ENCODE data around the gene RIC8B.

The RIC8B gene

GRCh38 chr12:106883426-106883825, 108.9 kb downstream of the RIC8B start:
- no peak for TF ChIP-seq POLR2A (IDR thresholded peaks at IDR 0.05; ENCODE audit: low read depth, low read length)
- DNase-seq (ENCODE audit: insufficient read length, low spot score), result no peak
- FAIRE-seq, result no peak

GRCh38 chr12:106885026-106885425, 110.5 kb downstream of the RIC8B start:
- DNase-seq (ENCODE audit: insufficient read length, low spot score) (no peak), FAIRE-seq (no peak)
- TF ChIP-seq POLR2A (IDR thresholded peaks at IDR 0.05; ENCODE audit: low read depth, low read length), result no peak

GRCh38 chr12:106885541-106886249, 111.2 kb downstream of the RIC8B start:
- DNase-seq (ENCODE audit: insufficient read length, low spot score), result no peak
- no peak for FAIRE-seq
- TF ChIP-seq POLR2A (IDR thresholded peaks at IDR 0.05; ENCODE audit: low read depth, low read length), result no peak

- DNase-seq (ENCODE audit: insufficient read length, low spot score) (no peak), FAIRE-seq (no peak)
- no peak for TF ChIP-seq POLR2A (IDR thresholded peaks at IDR 0.05; ENCODE audit: low read depth, low read length)
Measured at GRCh38 chr12:106886932-106887331, 112.5 kb downstream of the RIC8B start.

- FAIRE-seq, result no peak
- no peak for DNase-seq (ENCODE audit: insufficient read length, low spot score)
- no peak for TF ChIP-seq POLR2A (IDR thresholded peaks at IDR 0.05; ENCODE audit: low read depth, low read length)
Measured at GRCh38 chr12:106888348-106888970, 114.0 kb downstream of the RIC8B start.

GRCh38 chr12:106889326-106889725, 114.8 kb downstream of the RIC8B start:
- FAIRE-seq (no peak), DNase-seq (ENCODE audit: insufficient read length, low spot score) (no peak)
- no peak for TF ChIP-seq POLR2A (IDR thresholded peaks at IDR 0.05; ENCODE audit: low read depth, low read length)

- FAIRE-seq (no peak), DNase-seq (ENCODE audit: insufficient read length, low spot score) (no peak)
- TF ChIP-seq POLR2A (IDR thresholded peaks at IDR 0.05; ENCODE audit: low read depth, low read length), result no peak
Measured at GRCh38 chr12:106889950-106890626, 115.6 kb downstream of the RIC8B start.

GRCh38 chr12:106892075-106892474, 117.6 kb downstream of the RIC8B start:
- TF ChIP-seq POLR2A (IDR thresholded peaks at IDR 0.05; ENCODE audit: low read depth, low read length), result no peak
- DNase-seq (ENCODE audit: insufficient read length, low spot score) (no peak), FAIRE-seq (no peak)

GRCh38 chr12:106893451-106893850, 119.0 kb downstream of the RIC8B start:
- no peak for TF ChIP-seq POLR2A (IDR thresholded peaks at IDR 0.05; ENCODE audit: low read depth, low read length)
- no peak for FAIRE-seq
- no peak for DNase-seq (ENCODE audit: insufficient read length, low spot score)

GRCh38 chr12:106894774-106895173, 120.3 kb downstream of the RIC8B start:
- no peak for FAIRE-seq

GRCh38 chr12:106896603-106897002, 122.1 kb downstream of the RIC8B start:
- TF ChIP-seq POLR2A (IDR thresholded peaks at IDR 0.05; ENCODE audit: low read depth, low read length), result no peak
- FAIRE-seq (no peak), DNase-seq (ENCODE audit: insufficient read length, low spot score) (no peak)

More at GRCh38 chr12:106894774-106895173, 120.3 kb downstream of the RIC8B start:
- no peak for TF ChIP-seq POLR2A (IDR thresholded peaks at IDR 0.05; ENCODE audit: low read depth, low read length)
- no peak for DNase-seq (ENCODE audit: insufficient read length, low spot score)

- DNase-seq (ENCODE audit: insufficient read length, low spot score) (no peak), FAIRE-seq (no peak)
- no peak for TF ChIP-seq POLR2A (IDR thresholded peaks at IDR 0.05; ENCODE audit: low read depth, low read length)
Measured at GRCh38 chr12:106897082-106897481, 122.6 kb downstream of the RIC8B start.

GRCh38 chr12:106897981-106898901, 123.8 kb downstream of the RIC8B start:
- no peak for FAIRE-seq

GRCh38 chr12:106900554-106900953, 126.1 kb downstream of the RIC8B start:
- TF ChIP-seq POLR2A (IDR thresholded peaks at IDR 0.05; ENCODE audit: low read depth, low read length), result no peak
- no peak for FAIRE-seq
- no peak for DNase-seq (ENCODE audit: insufficient read length, low spot score)

More at GRCh38 chr12:106897981-106898901, 123.8 kb downstream of the RIC8B start:
- TF ChIP-seq POLR2A (IDR thresholded peaks at IDR 0.05; ENCODE audit: low read depth, low read length), result no peak
- DNase-seq (ENCODE audit: insufficient read length, low spot score), result no peak

All from H54 (cell line).